OCI-LY1 (cell line): ENCODE results near the gene RABGAP1L.

Source experiments
- CTCF ChIP-seq: fragments of 200-600 bp; sonication (generic), shearing (Covaris generic); IDR thresholded peaks from 2 replicates; pipeline ENCODE4 v1.5.1; 2017; ENCODE audit warnings: mild to moderate bottlenecking, antibody characterized with exemption, low read length, moderate library complexity, mixed read lengths
- EZH2 ChIP-seq: fragments of 200-600 bp; sonication (generic), shearing (Covaris generic); IDR thresholded peaks from 2 replicates; pipeline ENCODE4 v1.8.0; 2017; ENCODE audit warnings: borderline replicate concordance, mixed run types, mild to moderate bottlenecking, antibody characterized with exemption, low read length, moderate library complexity, mixed read lengths

GRCh38 chr1:174692313-174692712, 533.0 kb downstream of the RABGAP1L start:
- TF ChIP-seq CTCF, result no peak
- TF ChIP-seq EZH2, result no peak
